ENCODE measurements around the gene FOLR2.

DNA sequence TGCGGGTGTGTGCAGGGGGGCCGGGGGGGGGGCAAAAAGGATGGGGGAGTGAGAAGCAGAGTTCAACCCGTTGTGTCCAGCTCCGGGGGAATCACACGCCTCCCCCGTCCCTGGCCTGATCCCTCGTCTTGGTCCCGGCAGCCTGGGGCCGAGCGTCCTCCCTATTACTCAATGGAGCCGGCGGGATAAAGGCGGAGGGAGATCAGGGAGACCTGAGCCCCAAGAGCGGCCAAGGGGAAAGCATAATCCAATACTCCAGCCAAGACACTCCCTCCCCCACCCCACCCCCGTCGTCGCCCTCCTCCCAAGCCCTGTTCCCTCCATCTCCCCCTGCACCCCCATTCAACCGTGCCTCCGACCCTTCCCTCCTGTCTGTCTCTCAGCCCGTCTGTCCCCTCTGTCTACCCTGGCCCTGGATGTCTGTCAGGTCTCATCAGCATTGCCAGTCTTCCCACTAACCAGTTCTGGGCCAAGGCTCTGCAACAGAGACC, 24.7 kb downstream of the FOLR2 start:
- TF ChIP-seq ZNF274 (IDR thresholded peaks at IDR 0.05; ENCODE audit: low read depth, low read length) (no peak), YY1 (IDR thresholded peaks at IDR 0.05; ENCODE audit: insufficient read depth, insufficient read length) (no peak), SUZ12 (IDR thresholded peaks at IDR 0.05; ENCODE audit: extremely low read depth, insufficient read depth, insufficient read length) (no peak)

All from NT2/D1 (cell line).